NCI-H2107 treated with DMSO at 0.1 percent for 48 hours (cell line): ENCODE measurements around the gene JUNB.

ENCODE experiments used
- DNase-seq: peaks from one replicate; lab custom pipeline; 2025; ENCODE audit not compliant: unreplicated experiment; lab: John Stamatoyannopoulos, UW

Gene JUNB

DNA sequence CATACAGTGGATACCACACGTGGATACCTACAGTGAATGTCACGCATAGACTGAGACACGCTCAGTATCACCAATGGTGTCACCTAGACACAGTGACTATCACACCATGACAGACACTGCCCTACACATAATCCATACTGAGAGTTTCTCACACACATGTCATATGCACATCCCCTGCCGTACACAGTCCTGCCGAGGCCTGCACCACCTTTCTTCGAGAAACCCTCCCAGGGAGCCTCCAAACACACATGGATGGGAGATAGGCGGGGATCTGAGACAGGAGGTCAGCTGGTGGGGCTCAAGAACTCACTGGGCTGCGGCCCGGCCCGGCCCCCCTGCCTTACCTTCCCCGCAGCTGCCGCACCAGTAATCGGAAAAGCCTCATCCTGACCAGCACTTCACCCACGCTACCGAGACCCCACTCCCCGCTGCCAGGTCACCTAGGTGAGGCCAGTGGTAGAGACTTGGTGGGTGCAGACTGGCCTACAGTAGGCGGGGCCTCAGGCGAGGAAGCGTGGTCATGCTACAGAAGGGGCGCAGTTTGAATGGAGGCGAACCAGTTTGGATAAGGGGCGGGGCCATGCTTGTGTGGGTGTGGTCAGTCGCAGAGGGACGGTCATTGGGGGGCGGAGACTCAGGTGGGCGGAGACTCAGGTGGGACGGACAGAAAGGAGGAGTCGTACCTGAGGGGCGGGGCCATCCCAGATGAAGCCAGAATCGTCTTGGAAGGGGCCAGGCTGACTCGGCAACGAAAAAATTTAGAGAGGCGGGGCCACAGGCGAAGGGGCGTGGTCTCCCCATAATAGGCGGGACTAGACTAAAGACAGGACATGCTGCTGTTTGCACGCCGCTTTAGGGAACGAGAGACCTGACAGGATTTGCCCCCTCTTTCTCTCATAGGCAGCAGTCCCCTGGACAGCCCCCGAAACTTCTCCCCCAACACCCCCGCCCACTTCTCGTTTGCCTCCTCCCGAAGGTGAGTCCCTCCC, 49.1 kb downstream of the JUNB start:
- no peak for DNase-seq

- DNase-seq, result no peak
Measured at GRCh38 chr19:12841094-12841493, 49.8 kb downstream of the JUNB start.

DNA sequence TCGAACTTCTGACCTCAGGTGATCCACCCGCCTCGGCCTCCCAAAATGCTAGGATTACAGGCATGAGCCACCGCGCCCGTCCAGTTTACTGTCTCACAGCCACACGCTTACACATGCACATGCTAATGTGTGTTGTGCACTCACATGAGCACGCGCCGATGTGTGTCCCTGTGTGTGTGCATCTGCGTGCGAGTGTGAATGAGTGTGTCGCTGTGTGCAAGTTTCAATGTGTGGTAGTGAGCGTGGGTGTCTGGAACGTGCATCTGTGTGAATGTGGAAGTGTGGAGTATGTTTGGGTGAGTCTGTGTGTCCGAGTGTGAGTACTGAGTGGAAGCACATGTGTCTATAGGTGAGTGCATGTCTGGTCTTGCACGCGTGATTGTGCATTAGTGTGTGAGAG, 51.2 kb downstream of the JUNB start:
- DNase-seq, result no peak
